NCI-H460 (cell line): ENCODE measurements around the gene KDM4F. TPM values are rescaled to one million over a fixed set of nuclear protein-coding genes. Genes with fewer than 3 reads are reported as not detected.

Experiments used
- DNase-seq: peaks from one replicate; pipeline ENCODE4 v3.0.0-alpha.2; 2016; ENCODE audit warnings: low read depth; ENCODE audit errors: extremely low read depth
- total RNA-seq: library from RNA; depleted of rRNA; stranded (reverse); fragments of >200 nt; shearing (Covaris generic); gene quantifications from 2 replicates; pipeline ENCODE4 v1.2.3, GENCODE V29; 2014

The KDM4F gene
- total RNA-seq, 1 experiment from 2014 or later = not detected

DNA sequence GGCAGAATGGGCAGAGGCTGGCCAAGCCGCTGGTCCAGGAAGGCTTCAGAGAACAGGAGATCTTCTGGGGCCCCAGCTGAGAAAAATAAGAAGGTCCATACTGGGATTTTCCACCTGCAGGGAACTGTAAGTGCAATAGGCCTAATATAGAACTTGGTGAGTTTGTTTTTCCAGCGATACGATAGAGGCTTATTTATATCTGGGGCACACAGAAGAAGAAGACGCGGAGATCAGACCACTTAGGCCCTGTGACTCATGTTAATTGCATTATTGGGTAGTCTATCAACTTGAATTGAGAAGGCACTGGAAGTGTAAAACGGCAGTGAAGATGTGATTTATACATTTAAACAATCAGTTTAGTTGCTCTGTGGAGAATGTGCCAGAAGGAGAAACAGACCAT, 9.8 kb downstream of the KDM4F start:
- DNase-seq = no peak

DNA sequence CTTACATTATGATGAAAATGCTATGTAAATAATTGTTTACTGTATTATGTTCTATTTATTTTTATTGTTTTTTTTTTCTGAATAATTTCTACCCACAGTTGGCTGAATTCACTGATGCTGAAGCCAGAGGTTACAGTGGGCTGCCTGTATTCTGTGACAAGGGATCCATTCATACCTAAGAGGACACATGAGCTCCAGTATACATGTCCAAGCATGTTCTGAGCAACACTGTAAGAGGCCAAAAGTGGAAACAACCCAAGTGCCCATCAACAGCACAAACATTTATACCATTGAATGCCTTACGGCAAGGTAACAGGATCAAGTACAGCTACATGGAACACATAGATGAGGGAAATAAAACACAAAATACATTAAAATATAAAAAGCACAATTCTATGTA, 16.1 kb downstream of the KDM4F start:
- no peak for DNase-seq

DNA sequence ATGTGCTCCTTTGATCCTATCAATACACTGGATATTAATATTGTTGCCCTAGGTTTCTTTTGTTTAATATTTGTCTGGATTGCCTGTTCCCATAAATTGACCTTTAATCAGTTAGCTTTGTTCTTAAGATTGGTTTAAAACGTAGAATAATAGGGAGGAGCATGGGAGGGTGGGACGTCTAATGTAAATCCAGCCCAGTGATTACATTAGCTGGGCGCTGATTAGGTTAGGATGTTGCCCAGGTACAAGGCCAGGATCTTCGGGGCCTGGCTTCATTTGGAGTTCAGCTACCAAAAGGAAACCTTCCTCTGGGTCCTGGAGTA, 17.5 kb downstream of the KDM4F start, which contains the start of gene SRSF8:
TSS of gene SRSF8 (plus strand) at position 204 of the 323 bp plus-strand sequence. CDS start 308 bp downstream, outside the sequence.
- DNase-seq = no peak

DNA sequence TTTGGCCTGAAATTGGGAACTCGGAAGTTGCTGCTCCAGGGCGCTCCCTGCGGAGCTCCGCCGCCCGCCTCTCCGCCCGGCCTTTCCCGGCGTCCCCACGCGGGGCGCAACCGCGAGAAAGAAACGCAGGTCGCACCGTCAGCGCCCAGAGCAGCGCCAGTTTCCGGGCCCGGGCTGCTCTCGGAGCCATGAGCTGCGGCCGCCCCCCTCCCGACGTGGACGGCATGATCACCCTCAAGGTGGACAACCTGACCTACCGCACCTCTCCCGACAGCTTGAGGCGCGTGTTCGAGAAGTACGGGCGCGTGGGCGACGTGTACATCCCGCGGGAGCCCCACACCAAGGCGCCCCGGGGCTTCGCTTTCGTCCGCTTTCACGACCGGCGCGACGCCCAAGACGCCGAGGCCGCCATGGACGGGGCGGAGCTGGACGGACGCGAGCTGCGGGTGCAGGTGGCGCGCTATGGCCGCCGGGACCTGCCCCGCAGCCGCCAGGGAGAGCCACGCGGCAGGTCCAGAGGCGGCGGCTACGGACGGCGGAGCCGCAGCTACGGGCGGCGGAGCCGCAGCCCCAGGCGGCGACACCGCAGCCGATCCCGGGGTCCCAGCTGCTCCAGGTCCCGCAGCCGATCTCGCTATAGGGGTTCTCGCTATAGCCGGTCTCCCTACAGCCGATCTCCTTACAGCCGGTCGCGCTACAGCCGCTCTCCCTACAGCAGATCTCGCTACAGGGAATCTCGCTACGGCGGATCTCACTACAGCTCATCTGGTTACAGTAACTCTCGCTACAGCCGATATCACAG, 18.0 kb downstream of the KDM4F start:
- DNase-seq = peak; percentile 56

DNA sequence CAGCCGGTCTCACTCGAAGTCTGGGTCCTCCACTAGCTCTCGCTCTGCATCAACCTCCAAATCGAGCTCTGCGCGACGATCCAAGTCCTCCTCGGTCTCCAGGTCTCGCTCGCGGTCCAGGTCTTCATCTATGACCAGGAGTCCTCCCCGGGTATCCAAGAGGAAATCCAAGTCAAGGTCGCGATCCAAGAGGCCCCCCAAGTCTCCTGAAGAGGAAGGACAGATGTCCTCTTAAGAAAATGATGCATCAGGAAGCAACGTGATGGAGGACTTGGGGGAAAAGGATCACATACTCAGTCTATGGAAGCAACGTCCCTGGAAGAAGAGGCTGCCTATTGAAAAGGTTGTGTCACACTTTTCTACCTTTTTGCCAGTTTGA, 18.6 kb downstream of the KDM4F start:
- no peak for DNase-seq

DNA sequence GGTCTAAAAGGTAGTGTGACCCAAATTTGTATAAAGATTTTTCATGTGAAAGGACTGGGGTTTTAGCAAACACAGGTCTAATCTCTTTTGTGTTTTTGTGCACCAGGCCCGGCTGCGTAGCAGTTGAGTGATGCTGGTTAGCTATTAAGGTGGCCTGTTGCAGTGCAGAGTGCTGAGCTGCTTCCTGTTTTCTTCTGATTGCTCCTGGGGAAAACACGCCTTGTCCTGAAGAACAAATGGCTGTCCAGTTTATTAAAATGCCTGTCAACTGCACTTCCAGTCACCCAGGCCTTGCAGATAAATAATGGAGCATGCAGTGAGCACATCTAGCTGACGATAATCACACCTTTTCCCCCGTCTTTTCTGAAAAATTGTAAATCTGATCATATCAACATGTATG, 19.3 kb downstream of the KDM4F start:
- DNase-seq = peak; percentile 90

DNA sequence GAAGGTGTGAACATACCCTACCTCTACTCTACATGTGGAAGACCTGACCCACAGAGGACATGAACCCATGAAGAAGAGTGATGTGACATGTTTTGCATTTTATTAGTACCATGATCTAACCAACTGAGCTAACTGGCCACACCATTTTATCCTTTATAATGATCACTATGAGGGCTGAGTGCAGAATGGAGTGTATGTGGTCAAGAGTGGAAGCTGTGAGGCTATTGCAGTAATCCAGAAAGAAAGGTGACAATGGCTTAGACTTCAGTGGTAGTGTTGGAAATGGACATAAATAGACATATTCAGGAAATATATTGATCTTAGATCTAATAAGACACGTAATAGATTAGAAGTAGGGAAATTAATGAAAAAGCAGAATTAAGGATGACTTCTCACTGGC, 21.2 kb downstream of the KDM4F start:
- DNase-seq = no peak

DNA sequence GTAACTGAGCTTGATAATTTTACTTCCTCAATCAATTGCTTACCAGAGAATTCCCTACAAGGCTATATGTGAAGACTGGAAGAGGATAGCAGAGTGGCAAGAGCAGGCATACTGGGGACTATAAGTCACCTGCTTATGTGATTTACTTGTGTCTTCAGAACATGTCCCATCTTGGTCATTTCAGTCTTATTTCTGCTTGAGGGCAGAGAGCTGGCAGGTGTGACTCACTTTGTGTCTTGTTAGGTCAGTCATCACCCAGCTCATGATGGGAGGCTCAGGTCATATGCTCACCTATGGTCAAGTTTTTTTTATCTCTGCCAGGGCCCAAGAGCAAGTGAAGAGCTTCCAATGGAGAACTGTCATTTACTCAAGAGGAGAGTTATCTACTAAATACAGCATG, 23.7 kb downstream of the KDM4F start:
- DNase-seq = no peak

DNA sequence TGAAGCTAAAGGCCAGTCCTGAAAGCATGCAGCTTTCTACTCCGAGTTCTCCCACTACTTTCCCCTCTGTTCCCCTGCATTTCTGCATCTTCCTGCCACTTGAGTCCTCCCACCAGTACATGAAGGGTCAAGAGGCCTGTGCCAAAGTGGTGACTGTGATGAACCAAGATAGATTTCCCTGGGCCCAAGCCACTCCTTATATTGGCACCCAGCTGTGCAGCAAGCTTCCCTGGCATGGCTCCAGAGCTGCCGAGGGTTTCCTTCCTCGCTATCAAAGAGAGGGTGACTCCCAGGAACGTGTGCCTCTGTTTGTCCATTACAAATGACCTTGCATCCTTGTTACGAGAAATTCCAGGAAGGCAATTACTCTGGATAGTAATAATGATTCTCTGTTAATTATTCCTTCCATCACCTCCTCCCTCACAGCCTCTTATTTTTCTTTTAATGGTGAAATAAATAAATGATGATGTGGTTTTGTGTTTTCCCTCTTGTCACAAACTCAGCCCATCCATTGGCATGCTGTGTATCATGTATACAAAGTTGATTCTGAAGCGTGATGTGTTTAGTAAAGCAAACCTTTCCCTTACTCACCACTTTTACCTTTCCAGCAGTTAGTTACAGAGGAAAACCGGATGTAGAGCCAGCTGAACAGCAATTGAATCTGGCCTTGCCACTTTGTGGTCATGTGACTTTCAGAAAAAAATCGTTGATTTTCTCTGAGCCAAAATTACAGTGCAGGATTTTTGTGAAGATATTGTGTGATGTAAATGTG, 25.8 kb downstream of the KDM4F start:
- DNase-seq = no peak

DNA sequence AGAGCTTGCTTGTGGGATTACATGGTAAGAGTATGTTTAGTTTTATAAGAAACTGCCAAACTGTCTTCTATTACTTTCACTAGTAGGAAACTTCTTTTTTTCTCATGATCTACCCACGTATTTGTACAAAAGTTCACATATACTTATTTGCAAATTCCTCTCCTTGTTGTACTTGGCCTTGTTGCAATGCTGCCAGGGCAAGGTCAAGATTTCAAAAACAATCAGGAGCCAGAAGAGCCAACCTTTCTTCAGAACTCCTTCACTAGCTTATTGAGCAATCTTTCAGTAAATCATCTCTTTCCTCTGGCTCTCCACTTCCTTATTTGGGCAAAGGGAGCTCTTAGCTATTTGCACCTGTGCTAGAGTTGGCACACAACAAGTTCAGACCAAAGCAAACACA, 27.2 kb downstream of the KDM4F start:
- no peak for DNase-seq

DNA sequence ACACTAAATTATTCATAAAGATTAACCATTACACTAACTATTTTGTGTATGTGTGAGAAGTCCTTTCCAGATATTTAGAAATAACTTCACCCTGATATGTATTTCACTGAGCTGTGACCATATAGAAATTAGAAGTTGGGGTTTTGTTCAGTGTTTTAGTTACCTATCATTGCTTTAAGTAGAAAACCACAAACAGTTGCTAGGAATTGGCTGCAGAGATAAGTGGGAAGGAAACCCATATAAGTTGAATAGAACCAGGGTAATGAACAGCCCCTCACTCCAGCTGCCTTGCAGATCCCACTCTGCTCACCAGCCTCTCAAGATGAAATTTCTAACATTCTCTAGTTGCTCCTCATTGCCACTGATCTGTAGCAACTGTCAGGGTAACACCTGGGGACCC, 27.8 kb downstream of the KDM4F start:
- no peak for DNase-seq

DNA sequence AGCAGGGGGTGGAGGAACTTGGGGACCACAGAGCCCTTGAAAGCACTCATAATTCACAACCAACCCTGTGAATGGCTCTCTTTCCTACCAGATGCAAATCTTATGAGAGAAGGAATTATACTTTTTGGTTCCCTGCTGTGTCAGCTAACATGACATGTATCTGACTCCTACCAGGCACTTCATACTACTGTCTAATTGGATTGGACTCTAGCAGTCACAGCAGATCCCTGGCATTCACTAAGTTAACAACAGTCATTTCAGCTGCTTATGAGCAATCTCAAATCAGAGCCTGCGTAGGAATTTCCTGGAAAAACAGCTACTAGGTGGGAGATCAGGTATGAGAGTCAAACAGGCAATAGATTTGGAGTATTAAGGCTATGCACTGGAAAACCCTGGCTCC, 29.3 kb downstream of the KDM4F start:
- no peak for DNase-seq

DNA sequence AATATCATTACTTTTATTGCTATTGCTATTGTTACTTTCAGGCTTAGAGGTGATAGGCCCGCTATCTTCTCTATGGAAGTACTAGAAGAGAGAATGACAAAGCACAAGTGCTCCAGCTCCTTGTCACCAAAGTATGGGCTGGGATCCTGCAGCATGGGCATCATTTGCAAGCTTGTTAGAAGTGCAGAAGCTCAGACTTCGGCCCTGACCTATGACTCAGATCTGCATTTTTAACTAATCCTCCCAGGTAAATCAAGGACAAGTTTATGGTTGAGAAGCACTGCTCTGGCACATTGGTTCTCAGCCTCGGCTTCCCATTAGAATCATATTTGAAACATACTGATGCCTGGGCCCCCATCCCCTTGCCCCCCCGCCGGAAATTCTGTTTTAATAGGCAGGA, 31.8 kb downstream of the KDM4F start:
- no peak for DNase-seq

DNA sequence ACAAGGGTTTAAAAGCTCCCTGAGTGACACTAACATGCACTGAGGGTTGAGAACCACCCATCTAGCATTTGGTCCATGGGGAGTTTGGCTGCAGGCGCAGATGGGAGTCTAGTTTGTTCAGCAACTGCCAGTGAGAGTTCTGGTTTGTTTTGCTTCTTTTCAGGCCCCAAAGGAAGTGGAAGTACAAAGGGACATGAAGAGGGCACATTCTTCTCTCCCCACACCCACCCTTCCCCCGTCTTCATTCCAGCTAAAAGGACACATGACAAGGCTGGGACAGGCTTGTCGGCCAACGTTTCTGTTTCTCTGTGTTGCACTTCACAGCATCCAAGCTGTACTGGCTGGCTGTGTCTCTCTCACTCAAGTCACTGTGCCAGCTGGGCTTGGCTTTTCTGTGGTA, 32.2 kb downstream of the KDM4F start:
- no peak for DNase-seq

DNA sequence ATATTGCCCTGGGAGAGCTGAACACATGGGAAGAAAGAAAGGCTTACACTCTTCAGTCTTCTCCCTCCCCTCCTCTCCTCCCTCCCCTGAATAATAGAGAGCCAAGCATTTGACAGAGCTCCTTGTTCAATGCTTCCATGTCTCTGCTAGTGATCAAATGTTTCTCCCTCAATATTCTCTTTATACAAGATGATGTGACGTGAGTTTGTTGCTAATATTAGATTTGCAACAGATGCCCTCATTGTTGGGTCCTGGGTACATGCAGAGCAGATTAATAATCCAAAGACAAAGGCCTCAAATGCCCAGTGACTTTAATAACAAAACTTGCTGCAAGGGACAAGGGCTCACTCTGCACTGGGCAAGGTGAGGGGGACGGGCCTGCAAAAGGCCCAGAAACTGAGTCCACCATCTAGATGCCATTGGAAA, 33.4 kb downstream of the KDM4F start:
- DNase-seq = no peak

DNA sequence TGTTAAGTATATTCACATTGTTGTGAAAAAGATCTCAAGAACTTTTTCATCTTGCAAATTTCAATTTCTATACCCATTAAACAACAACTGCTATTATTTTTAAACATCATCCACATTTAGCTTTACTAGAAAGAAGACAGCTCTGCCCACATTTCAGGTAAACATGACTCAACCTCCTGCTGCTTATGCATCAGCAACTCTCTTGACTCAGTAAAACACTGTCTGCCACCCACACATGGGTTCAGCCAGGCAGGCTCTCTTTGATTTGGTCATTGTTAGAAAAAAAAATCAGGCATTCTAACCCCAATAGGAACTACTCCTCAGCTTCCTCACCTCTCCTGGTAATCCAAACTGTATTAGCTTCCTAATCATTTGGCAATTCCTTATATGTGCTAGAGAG, 35.3 kb downstream of the KDM4F start:
- DNase-seq = no peak

DNA sequence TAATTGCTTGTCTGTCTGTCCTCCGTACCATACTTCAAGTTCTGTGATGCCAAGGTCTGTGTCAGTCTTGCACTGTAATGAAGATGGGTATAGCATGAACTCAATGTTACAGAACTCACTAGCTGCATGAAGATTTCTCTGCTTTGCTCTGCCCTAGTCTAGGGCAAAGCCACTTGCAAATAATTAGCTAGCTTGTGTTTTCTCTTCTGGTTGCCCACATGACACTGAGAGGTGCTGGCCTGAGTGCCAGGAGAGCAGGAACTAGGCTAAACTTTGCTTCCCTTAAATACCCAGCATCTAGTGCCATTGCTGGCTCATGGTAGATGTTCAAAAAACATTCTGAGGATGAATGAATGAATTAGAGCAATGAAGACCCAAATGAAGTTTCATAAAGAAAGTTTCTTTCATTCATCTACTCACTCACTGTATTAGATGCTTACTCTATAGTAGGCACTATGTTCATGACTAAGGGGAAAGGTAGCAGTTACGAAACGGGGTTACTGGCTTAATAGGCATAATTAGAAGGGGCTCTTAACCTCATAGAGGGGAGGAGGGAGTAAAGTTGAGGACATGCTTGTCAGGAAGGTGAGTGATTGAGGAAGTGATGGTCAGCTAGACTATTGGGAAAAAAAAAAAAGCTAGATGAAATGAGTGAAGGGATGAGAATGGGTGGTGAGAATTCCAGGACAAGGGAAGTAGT, 36.0 kb downstream of the KDM4F start:
- DNase-seq = no peak

DNA sequence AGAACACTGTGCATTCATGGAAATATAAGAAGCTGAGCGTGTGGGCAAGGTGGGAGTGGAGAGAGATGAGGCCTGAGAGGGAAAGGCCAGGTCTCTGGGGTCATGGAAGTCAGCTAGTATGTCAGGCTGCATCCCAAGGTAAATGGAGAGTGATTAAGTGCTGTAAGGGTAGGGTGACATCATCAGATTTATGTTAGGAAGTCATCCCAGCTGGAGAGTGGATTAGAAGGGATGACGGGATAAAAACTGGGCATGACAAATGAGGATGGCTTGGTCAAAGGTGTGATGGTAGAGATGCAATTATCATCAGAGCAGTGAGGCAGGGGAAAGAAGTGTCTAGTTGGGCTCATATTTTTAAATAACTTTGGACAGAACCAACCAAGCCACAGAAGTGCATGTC, 36.9 kb downstream of the KDM4F start:
- no peak for DNase-seq

DNA sequence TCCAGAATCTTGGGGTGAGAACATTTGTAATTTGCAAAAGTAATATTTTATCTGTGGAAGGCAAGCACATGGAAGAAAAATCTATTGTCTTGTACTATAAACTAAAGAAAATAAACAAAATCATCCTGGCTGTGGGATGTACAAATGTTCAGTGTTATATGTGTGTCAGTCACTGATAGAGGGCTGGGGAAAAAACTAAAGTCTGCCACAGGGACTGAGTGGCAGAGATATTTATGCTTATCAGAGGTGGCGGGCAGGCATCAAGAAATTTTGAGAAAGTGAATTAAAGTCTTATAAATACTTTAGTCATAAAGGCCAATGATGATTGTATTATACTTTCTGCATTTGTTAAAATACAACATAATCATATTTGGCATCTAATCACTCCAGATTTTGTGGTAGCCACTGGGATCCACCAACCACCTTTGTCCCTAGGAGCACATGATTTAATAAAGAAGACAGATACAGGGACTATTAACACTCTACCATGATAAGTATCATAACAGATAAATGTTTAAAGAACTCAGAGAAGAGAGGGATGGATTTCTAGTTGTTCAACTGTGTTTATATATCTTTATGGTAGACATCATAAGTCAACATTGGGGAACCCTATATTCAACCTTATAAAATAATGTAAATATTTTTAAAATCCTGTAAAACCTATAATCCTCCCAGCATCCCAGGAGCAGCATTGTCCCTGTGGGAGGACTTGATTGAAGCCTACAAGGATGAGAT, 37.8 kb downstream of the KDM4F start:
- no peak for DNase-seq

DNA sequence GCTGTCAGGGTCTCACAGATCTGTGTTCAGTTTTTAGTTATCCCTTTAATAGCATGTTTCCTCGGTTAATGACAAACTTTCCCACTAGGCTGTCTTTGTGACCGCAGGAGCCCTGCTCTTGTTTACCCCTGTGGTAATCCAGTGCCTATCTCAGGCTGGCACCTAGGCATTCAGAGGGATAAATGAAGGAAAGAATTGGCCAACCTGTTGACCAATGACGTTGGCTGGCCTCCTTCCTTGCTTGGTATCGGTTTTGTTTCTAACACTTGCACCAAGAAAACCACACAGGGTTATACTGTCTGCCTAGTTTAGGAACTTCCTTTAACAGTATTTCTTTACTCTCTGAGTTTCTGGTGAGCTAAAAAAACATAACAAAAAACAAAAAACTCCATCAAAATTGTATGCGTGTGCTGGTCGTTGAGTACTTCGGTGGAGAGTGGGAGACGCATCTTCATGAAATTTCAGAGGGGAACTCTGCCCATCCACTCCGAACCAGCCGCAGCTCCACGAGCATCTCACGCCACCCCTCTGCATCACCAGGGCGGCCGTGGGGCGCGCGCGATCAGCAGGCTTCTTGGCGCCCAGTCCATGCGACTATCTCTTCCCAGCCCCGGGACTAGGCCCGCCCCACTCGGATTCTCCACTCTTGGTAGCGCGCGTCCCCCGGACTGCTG, 39.9 kb downstream of the KDM4F start:
- DNase-seq = no peak
